ENCODE results near the gene MZT2A.

DNA sequence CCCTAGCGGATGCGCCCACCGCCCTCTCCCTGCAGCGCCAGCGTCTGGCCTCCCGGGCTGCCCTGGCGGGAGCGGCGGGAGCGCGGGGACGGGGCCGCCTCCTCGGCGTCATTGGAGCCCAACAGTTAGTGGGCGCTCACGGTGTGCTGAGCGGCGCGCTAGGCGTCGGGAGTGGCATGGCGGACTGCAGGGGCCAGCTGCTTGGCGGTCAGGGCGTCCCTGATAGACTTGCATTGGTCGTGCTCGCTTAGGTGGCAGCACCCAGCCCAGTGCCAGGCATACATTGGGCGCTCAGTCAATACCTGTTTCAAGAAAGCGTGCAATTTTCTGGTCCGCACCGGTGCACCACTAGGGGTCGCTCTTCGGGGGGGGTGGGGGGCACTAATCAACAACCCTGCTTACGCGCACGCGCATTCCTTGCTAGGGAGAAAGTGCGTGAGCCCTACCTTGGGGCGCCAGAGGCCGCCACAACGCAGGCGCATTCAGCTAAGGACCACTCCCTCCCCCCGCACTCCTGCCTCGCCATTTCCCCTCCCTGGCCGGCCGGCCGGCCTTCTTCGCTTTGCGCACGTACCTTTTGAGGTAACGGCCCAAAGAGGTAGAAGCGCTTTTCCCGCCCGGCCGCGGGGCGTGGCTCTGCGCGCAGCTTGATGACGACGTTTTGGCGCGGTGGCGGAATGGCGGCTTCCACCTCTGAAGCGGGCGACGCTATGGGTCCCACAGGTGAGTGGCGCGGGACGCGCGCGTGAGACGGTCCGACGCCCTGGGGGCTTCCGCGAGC lies 411 bp upstream of the MZT2A start:
- no peak for TF ChIP-seq GATA2 (IDR thresholded peaks at IDR 0.05; ENCODE audit: low read depth, low read length)
- no peak for TF ChIP-seq GATA3 (IDR thresholded peaks at IDR 0.05; ENCODE audit: low read depth, low read length)
